Caco-2 (cell line): ENCODE data around the gene AVEN. TPM values are rescaled to one million over a fixed set of nuclear protein-coding genes. Genes with fewer than 3 reads are reported as not detected.

Experiments used
- BruUV-seq: library from RNA; stranded (reverse); fragments of 400-500 nt; replicated peaks from 2 replicates; lab custom pipeline; 2021; lab: Mats Ljungman, UMichigan
- CTCF ChIA-PET: fragments of 300-600 bp; sonication (Branson Sonifier 250); formaldehyde crosslinking; loops from one replicate; lab custom pipeline; 2022; ENCODE audit warnings: antibody characterized with exemption; lab: Charles Lee
- POLR2A ChIA-PET: fragments of 300-600 bp; sonication (Branson Sonifier 250); formaldehyde crosslinking; loops from one replicate; lab custom pipeline; 2022; ENCODE audit warnings: antibody characterized with exemption; lab: Charles Lee
- DNase-seq, 2 experiments: peaks; one replicate each; pipeline versions ENCODE4 v3.0.0 to v3.0.0-alpha.2; 2020 to 2022
- H3K27me3 ChIP-seq: replicated peaks from 2 replicates; pipeline ENCODE4 v1.6.0; 2011; ENCODE audit warnings: low read length; ENCODE audit not compliant: control insufficient read depth, insufficient read depth
- H3K36me3 ChIP-seq: 2 replicates; pipeline ENCODE4 v1.5.1; 2011; ENCODE audit warnings: low read length; ENCODE audit not compliant: control insufficient read depth, insufficient read depth
- H3K4me1 ChIP-seq: fragments of 250-450 bp; sonication (Bioruptor Pico); 2 replicates; pipeline ENCODE4 v1.5.1; 2020; ENCODE audit warnings: mild to moderate bottlenecking
- H3K4me3 ChIP-seq: 2 replicates; pipeline ENCODE4 v1.5.1; 2011; ENCODE audit warnings: low read depth, mild to moderate bottlenecking, control low read depth, low read length
- H3K9me3 ChIP-seq: fragments of 250-450 bp; sonication (Bioruptor Pico); 2 replicates; pipeline ENCODE4 v1.5.1; 2020; ENCODE audit warnings: mild to moderate bottlenecking, moderate library complexity
- H3K27ac Mint-ChIP-seq: one replicate; pipeline ENCODE4 v1.8.0; 2022; ENCODE audit warnings: mixed read lengths; ENCODE audit not compliant: unreplicated experiment
- H3K27me3 Mint-ChIP-seq: one replicate; pipeline ENCODE4 v1.8.0; 2022; ENCODE audit warnings: mixed read lengths; ENCODE audit not compliant: insufficient read depth, unreplicated experiment
- H3K36me3 Mint-ChIP-seq: one replicate; pipeline ENCODE4 v1.8.0; 2022; ENCODE audit warnings: mild to moderate bottlenecking, mixed read lengths; ENCODE audit not compliant: insufficient read depth, unreplicated experiment
- H3K4me1 Mint-ChIP-seq: one replicate; pipeline ENCODE4 v1.8.0; 2022; ENCODE audit warnings: low read depth, mixed read lengths; ENCODE audit not compliant: unreplicated experiment
- H3K4me3 Mint-ChIP-seq: one replicate; pipeline ENCODE4 v1.8.0; 2022; ENCODE audit warnings: mild to moderate bottlenecking, moderate library complexity, mixed read lengths; ENCODE audit not compliant: unreplicated experiment
- H3K9me3 Mint-ChIP-seq: one replicate; pipeline ENCODE4 v1.8.0; 2022; ENCODE audit warnings: mixed read lengths; ENCODE audit not compliant: unreplicated experiment
- CTCF ChIP-seq, 2 experiments: fragments of 200-600 bp in 1 of 2; IDR thresholded peaks; 1 replicate in 1 of 2; 2 replicates in 1 of 2; pipeline versions ENCODE4 v1.5.1 to v1.8.0; 2011 to 2022; ENCODE audit warnings: antibody characterized with exemption in 1 of 2, control low read depth in 1 of 2, inconsistent platforms in 1 of 2, low read depth in 1 of 2, low read length in 1 of 2, mild to moderate bottlenecking in 1 of 2, moderate library complexity in 1 of 2; ENCODE audit not compliant: insufficient read depth in 1 of 2, severe bottlenecking in 1 of 2, unreplicated experiment in 1 of 2
- intact Hi-C: fragments of 100-400 bp; cut with micrococcal nuclease; formaldehyde crosslinking; loops from one replicate; pipeline ENCODE4 v1.10.0; 2022; ENCODE audit not compliant: unreplicated experiment
- total RNA-seq: library from RNA; stranded (reverse); gene quantifications from 2 replicates; pipeline ENCODE4 v1.2.3, GENCODE V29; 2022

Gene AVEN
- total RNA-seq, 1 experiment from 2014 or later = 8.7 TPM

DNA sequence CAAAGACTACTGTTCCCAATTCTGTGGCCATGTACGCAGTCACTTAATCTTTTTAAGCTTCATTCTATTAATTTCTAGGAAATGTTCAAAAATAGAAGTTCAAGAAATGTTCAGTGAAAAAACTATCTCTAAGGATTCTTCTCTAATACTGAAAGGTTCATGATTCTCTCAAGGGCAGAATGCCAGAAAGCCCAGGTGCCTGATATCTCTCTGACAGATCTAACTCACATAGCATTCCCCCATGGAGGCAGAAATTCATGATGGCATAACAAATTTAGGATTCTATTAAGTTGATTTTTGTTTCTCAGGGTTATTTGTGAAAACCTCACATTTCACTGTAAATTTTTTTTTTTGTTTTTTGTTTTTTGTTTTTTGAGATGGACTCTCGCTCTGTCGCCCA lies 53.3 kb downstream of the AVEN start:
- Mint-ChIP-seq H3K9me3 (no peaks in the 10 kb centered on the region), H3K4me3 (no peak overlapping the region), H3K27ac (no peak overlapping the region), H3K27me3 (no peaks in the 10 kb centered on the region), H3K36me3 (no peaks in the 10 kb centered on the region), H3K4me1 (peaks cover 7% of the 10 kb centered on the region)
- DNase-seq = no peak
- ChIA-PET POLR2A (no interaction called here), CTCF (interaction anchor here (1.0 kb wide), 1 partner anchor 248 kb away, joined by 4 read pairs; no protein-coding TSS in a partner anchor)
- Histone ChIP-seq H3K9me3 (no peaks in the 10 kb centered on the region), H3K4me1 (peaks cover 9% of the 10 kb centered on the region; the same call in 1 of the 2 replicates), H3K27me3 (no peaks in the 10 kb centered on the region), H3K4me3 (no peak overlapping the region), H3K36me3 (no peaks in the 10 kb centered on the region)
- intact Hi-C loops = no loop called here
- BruUV-seq = no TSS peak
- no peak for TF ChIP-seq CTCF (IDR thresholded peaks at IDR 0.05; ENCODE audit: insufficient read depth in 1 of 2, low read depth in 1 of 2, low read length in 1 of 2, severe bottlenecking in 1 of 2, unreplicated experiment in 1 of 2)

- BruUV-seq = no TSS peak
- H3K9me3 ChIP-seq = no peaks in the 10 kb centered on the region
- ChIA-PET CTCF (interaction anchor here (1.0 kb wide), 1 partner anchor 247 kb away, joined by 4 read pairs; no protein-coding TSS in a partner anchor), POLR2A (no interaction called here)
- TF ChIP-seq CTCF (IDR thresholded peaks at IDR 0.05; ENCODE audit: insufficient read depth in 1 of 2, low read depth in 1 of 2, low read length in 1 of 2, severe bottlenecking in 1 of 2, unreplicated experiment in 1 of 2) = no peak
- peak in 1 of 2 experiments; percentile 19 for DNase-seq
- H3K27me3 ChIP-seq = no peaks in the 10 kb centered on the region
- H3K4me1 ChIP-seq = peaks cover 9% of the 10 kb centered on the region; the same call in 1 of the 2 replicates
- H3K4me3 ChIP-seq = no peak overlapping the region
- Mint-ChIP-seq H3K27me3 (no peaks in the 10 kb centered on the region), H3K9me3 (no peaks in the 10 kb centered on the region), H3K27ac (no peak overlapping the region), H3K36me3 (no peaks in the 10 kb centered on the region), H3K4me3 (no peak overlapping the region), H3K4me1 (peaks cover 7% of the 10 kb centered on the region)
- intact Hi-C loops = no loop called here
- no peaks in the 10 kb centered on the region for H3K36me3 ChIP-seq
Observed at GRCh38 chr15:33985287-33985686, 53.7 kb downstream of the AVEN start.

DNA sequence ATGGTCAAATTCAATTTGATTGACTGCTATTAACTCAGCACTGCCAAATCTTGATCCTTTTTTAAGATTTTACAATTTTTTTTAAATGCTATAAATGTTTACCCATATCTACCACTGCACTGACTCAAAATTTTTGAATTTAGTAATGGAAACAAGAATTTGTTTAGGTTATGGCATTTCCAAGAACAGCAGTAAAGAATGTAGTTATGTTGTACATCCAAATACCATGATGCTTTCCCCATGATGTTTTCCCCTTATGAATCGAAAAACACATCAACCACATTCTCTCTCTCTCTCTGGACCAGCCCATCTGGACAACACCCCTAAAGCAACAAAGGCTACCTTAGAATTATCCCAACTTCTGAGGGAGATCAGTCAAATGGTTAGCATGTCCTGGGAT lies 56.5 kb downstream of the AVEN start:
- no peaks in the 10 kb centered on the region for H3K9me3 Mint-ChIP-seq
- CTCF ChIA-PET = no interaction called here
- H3K36me3 ChIP-seq = no peaks in the 10 kb centered on the region
- POLR2A ChIA-PET = no interaction called here
- no peak for TF ChIP-seq CTCF (IDR thresholded peaks at IDR 0.05; ENCODE audit: insufficient read depth in 1 of 2, low read depth in 1 of 2, low read length in 1 of 2, severe bottlenecking in 1 of 2, unreplicated experiment in 1 of 2)
- no peak overlapping the region for H3K4me3 Mint-ChIP-seq
- no peak overlapping the region for H3K4me3 ChIP-seq
- H3K36me3 Mint-ChIP-seq = no peaks in the 10 kb centered on the region
- BruUV-seq = no TSS peak
- DNase-seq = no peak
- H3K27me3 ChIP-seq = no peaks in the 10 kb centered on the region
- peaks cover 9% of the 10 kb centered on the region; the same call in 1 of the 2 replicates for H3K4me1 ChIP-seq
- peaks cover 3% of the 10 kb centered on the region for H3K4me1 Mint-ChIP-seq
- H3K27ac Mint-ChIP-seq = no peak overlapping the region
- intact Hi-C loops = no loop called here
- no peaks in the 10 kb centered on the region for H3K27me3 Mint-ChIP-seq
- no peaks in the 10 kb centered on the region for H3K9me3 ChIP-seq
